ENCODE results near the gene RBM47. TPM values are rescaled to one million over a fixed set of nuclear protein-coding genes. Genes with fewer than 3 reads are reported as not detected.
A peak's percentile ranks its signal among the peaks of the same experiment; 100 is the strongest.

Gene RBM47
- total and polyA plus RNA-seq, 2 of the 4 experiments (the other 2 are of a cell fraction), result 0.44 to 1.1 TPM

DNA sequence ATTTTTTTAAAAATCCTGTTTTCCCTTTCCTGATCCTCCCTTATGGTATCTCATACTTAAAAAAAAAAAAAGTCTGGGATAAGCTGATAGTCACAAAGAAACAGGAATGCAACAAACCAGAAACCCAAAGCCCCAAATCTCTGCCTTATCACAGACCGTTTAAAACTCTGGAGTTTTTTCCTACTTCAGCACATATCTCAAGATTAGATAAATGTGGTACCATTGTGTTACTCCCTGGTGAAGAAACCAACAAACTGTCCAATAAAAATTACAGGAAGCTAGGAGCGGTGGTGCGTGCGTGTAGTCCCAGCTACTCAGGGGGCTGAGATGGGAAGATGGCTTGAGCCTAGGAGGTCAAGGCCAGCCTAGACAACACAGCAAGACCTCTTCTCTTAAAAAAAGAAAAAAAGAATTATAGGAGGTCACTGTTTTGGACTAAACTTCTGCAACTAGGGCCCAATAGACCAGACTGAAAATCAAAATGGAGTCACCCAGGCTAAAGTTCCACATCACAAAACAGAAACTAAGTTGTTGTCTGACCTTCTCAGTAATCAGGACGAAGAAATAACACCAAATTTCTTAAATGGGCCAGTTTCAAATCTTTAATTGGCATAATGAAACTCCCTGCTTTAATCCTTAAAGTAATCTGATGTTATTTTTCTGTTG is 51.9 kb downstream of the RBM47 start:
- peak overlapping the region; percentile 14; the same call in 1 of the 2 replicates for H3K18ac ChIP-seq (ENCODE audit: low read depth, low read length)
- peak overlapping the region; percentile 37 to 84; a peak in 3 of 4 replicates for H4K8ac ChIP-seq (ENCODE audit: low read depth in 2 of 2, low read length in 2 of 2)
- H3K27me3 ChIP-seq (ENCODE audit: control insufficient read depth, insufficient read depth, low read length), result no peaks in the 10 kb centered on the region
- no peak overlapping the region for H2AFZ ChIP-seq (replicated peaks; ENCODE audit: low read length, poor library complexity)
- peak overlapping the region; percentile 82; the same call in 1 of the 3 replicates for H2BK15ac ChIP-seq (ENCODE audit: low read depth, low read length)
- in situ Hi-C loops (cut with MboI; ENCODE audit: low sequenced_read_pairs), result no loop called here
- no peak for DNase-seq
- no peaks in the 10 kb centered on the region for H3K36me3 ChIP-seq (ENCODE audit: control insufficient read depth, insufficient read depth, low read length)
- no peak overlapping the region for H3K4me2 ChIP-seq (ENCODE audit: low read depth, low read length)
- peak overlapping the region; percentile 90; the same call in 1 of the 2 replicates for H3K4ac ChIP-seq (ENCODE audit: low read depth, low read length)
- TF ChIP-seq MXI1 (IDR thresholded peaks at IDR 0.05; ENCODE audit: borderline replicate concordance, low read depth, low read length), result no peak
- TF ChIP-seq CHD1 (IDR thresholded peaks at IDR 0.05; ENCODE audit: low read depth, low read length), result no peak
- TF ChIP-seq MAZ (IDR thresholded peaks at IDR 0.05; ENCODE audit: borderline replicate concordance, low read depth, low read length), result no peak
- TF ChIP-seq FOS (IDR thresholded peaks at IDR 0.05; ENCODE audit: low read depth, low read length), result no peak
- TF ChIP-seq, protein P1, sequence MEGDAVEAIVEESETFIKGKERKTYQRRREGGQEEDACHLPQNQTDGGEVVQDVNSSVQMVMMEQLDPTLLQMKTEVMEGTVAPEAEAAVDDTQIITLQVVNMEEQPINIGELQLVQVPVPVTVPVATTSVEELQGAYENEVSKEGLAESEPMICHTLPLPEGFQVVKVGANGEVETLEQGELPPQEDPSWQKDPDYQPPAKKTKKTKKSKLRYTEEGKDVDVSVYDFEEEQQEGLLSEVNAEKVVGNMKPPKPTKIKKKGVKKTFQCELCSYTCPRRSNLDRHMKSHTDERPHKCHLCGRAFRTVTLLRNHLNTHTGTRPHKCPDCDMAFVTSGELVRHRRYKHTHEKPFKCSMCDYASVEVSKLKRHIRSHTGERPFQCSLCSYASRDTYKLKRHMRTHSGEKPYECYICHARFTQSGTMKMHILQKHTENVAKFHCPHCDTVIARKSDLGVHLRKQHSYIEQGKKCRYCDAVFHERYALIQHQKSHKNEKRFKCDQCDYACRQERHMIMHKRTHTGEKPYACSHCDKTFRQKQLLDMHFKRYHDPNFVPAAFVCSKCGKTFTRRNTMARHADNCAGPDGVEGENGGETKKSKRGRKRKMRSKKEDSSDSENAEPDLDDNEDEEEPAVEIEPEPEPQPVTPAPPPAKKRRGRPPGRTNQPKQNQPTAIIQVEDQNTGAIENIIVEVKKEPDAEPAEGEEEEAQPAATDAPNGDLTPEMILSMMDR (conservative IDR thresholded peaks at IDR 0.05; ENCODE audit: low read depth, low read length), result no peak
- no peak; the same call in 1 of the 2 replicates for ATAC-seq (ENCODE audit: low read depth)
- ChIA-PET CTCF (interaction anchor here (0.6 to 0.7 kb wide), 2 partner anchors 83 to 415 kb away, joined by 3 to 4 read pairs; no protein-coding TSS in a partner anchor), POLR2A (ENCODE audit: unreplicated experiment) (interaction anchor here (0.5 to 0.7 kb wide), 3 partner anchors 102 to 1516 kb away, joined by 4 to 8 read pairs (median 7); no protein-coding TSS in a partner anchor)
- peaks cover 14% of the 10 kb centered on the region for H3K9me1 ChIP-seq (ENCODE audit: insufficient read depth, low read length)
- no peaks in the 10 kb centered on the region for H4K20me1 ChIP-seq (ENCODE audit: insufficient read depth, low read length)
- no peak overlapping the region for H3K9ac ChIP-seq (ENCODE audit: low read depth, low read length)
- no TSS peak for BruUV-seq (replicated peaks)
- H3K4me1 ChIP-seq (ENCODE audit: control insufficient read depth, insufficient read depth, low read length), result peaks cover 7% of the 10 kb centered on the region; the same call in 1 of the 2 replicates
- no peak overlapping the region for H2AK9ac ChIP-seq (replicated peaks; ENCODE audit: low read depth, low read length, poor library complexity)
- WGBS, 2 experiments (ENCODE audit: extremely low coverage in 2 of 2, insufficient read length in 1 of 2), result no CpG with 5 or more reads among the region's 5 CpGs
- H3K23ac ChIP-seq (ENCODE audit: low read depth, low read length), result no peak overlapping the region
- no peaks in the 10 kb centered on the region for H3K79me1 ChIP-seq (ENCODE audit: low read depth in 1 of 2, low read length in 2 of 2)
- dilution Hi-C loops (cut with HindIII; ENCODE audit: low sequenced_read_pairs, unreplicated experiment), result no loop called here
- H3K56ac ChIP-seq (ENCODE audit: extremely low read depth, insufficient read depth, low read length), result no peak overlapping the region; the same call in 1 of the 2 replicates
- no peak overlapping the region for H3K4me3 ChIP-seq (ENCODE audit: insufficient read depth, low read depth, low read length)
- H3K14ac ChIP-seq (replicated peaks; ENCODE audit: low read depth, low read length), result peak overlapping the region; percentile 82; the same call in 1 of the 2 replicates
- H2BK120ac ChIP-seq (ENCODE audit: low read depth, low read length), result peak overlapping the region; percentile 87
- H4K5ac ChIP-seq (ENCODE audit: low read depth, low read length), result no peak overlapping the region; the same call in none of the 2 replicates
- peak overlapping the region; percentile 45; the same call in 1 of the 2 replicates for H3K27ac ChIP-seq (ENCODE audit: insufficient read depth, low read length)
- peak overlapping the region; percentile 78; the same call in 1 of the 2 replicates for H2BK20ac ChIP-seq (ENCODE audit: low read depth, low read length)
- no peak overlapping the region; the same call in 1 of the 2 replicates for H4K91ac ChIP-seq (ENCODE audit: insufficient read depth, low read depth, low read length)
- intact Hi-C loops (cut with micrococcal nuclease), result loop anchor here (2.0 kb wide), 1 partner anchor 43 kb away; no protein-coding TSS in a partner anchor
- H2AK5ac ChIP-seq (ENCODE audit: low read depth, low read length), result peak overlapping the region; percentile 92; the same call in 1 of the 2 replicates
- H2BK5ac ChIP-seq (ENCODE audit: low read depth, low read length, poor library complexity, severe bottlenecking), result peak overlapping the region; percentile 74
- no peaks in the 10 kb centered on the region for H3K9me3 ChIP-seq (ENCODE audit: control insufficient read depth, insufficient read depth, low read length)
